Ascending aorta (tissue), 2 donors: ENCODE results near the gene CASZ1. TPM values are rescaled to one million over a fixed set of nuclear protein-coding genes. Genes with fewer than 3 reads are reported as not detected.

Source experiments
- DNase-seq, 2 donors: peaks; one replicate each; pipeline ENCODE4 v3.0.0-alpha.2; 2019; ENCODE audit warnings: low spot score in 2 of 2
- H3K27ac ChIP-seq, 2 donors: fragments of 200-600 bp; sonication (generic); one replicate each; pipeline ENCODE4 v1.5.1; 2016 to 2017; ENCODE audit warnings: mild to moderate bottlenecking in 1 of 2
- H3K27me3 ChIP-seq: fragments of 200-600 bp; sonication (generic); one replicate; pipeline ENCODE4 v1.5.1; 2017
- H3K36me3 ChIP-seq, 2 donors: fragments of 200-600 bp; sonication (generic); one replicate each; pipeline ENCODE4 v1.5.1; 2016
- H3K4me1 ChIP-seq, 2 donors: fragments of 200-600 bp; sonication (generic); one replicate each; pipeline ENCODE4 v1.5.1; 2016 to 2017; ENCODE audit warnings: mild to moderate bottlenecking in 1 of 2
- H3K4me3 ChIP-seq, 2 donors: fragments of 200-600 bp; sonication (generic); one replicate each; pipeline ENCODE4 v1.5.1; 2016 to 2017; ENCODE audit warnings: mild to moderate bottlenecking in 1 of 2
- H3K9me3 ChIP-seq, 2 donors: fragments of 200-600 bp; sonication (generic); one replicate each; pipeline ENCODE4 v1.5.1; 2016
- intact Hi-C: fragments of 100-400 bp; cut with DNase I; formaldehyde crosslinking; loops from one replicate; pipeline ENCODE4 v1.15.1; 2023
- total RNA-seq: library from RNA; depleted of rRNA; stranded (reverse); fragments of >200 nt; gene quantifications from one replicate; pipeline ENCODE4 v1.1.0, GENCODE V29; 2016
- TF ChIP-seq, protein P1 (sequence below), 3 experiments: fragments of 200-600 bp in 2 of 3; fragments of 450-650 bp in 1 of 3; sonication (generic) in 2 of 3; IDR thresholded peaks; one replicate each; pipeline ENCODE4 v1.5.1; 2016 to 2019; ENCODE audit warnings: antibody characterized with exemption in 3 of 3, mild to moderate bottlenecking in 1 of 3, moderate library complexity in 1 of 3

The CASZ1 gene, protein sequence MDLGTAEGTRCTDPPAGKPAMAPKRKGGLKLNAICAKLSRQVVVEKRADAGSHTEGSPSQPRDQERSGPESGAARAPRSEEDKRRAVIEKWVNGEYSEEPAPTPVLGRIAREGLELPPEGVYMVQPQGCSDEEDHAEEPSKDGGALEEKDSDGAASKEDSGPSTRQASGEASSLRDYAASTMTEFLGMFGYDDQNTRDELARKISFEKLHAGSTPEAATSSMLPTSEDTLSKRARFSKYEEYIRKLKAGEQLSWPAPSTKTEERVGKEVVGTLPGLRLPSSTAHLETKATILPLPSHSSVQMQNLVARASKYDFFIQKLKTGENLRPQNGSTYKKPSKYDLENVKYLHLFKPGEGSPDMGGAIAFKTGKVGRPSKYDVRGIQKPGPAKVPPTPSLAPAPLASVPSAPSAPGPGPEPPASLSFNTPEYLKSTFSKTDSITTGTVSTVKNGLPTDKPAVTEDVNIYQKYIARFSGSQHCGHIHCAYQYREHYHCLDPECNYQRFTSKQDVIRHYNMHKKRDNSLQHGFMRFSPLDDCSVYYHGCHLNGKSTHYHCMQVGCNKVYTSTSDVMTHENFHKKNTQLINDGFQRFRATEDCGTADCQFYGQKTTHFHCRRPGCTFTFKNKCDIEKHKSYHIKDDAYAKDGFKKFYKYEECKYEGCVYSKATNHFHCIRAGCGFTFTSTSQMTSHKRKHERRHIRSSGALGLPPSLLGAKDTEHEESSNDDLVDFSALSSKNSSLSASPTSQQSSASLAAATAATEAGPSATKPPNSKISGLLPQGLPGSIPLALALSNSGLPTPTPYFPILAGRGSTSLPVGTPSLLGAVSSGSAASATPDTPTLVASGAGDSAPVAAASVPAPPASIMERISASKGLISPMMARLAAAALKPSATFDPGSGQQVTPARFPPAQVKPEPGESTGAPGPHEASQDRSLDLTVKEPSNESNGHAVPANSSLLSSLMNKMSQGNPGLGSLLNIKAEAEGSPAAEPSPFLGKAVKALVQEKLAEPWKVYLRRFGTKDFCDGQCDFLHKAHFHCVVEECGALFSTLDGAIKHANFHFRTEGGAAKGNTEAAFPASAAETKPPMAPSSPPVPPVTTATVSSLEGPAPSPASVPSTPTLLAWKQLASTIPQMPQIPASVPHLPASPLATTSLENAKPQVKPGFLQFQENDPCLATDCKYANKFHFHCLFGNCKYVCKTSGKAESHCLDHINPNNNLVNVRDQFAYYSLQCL (N-terminal part only)
- 25.8 TPM for total RNA-seq

DNA sequence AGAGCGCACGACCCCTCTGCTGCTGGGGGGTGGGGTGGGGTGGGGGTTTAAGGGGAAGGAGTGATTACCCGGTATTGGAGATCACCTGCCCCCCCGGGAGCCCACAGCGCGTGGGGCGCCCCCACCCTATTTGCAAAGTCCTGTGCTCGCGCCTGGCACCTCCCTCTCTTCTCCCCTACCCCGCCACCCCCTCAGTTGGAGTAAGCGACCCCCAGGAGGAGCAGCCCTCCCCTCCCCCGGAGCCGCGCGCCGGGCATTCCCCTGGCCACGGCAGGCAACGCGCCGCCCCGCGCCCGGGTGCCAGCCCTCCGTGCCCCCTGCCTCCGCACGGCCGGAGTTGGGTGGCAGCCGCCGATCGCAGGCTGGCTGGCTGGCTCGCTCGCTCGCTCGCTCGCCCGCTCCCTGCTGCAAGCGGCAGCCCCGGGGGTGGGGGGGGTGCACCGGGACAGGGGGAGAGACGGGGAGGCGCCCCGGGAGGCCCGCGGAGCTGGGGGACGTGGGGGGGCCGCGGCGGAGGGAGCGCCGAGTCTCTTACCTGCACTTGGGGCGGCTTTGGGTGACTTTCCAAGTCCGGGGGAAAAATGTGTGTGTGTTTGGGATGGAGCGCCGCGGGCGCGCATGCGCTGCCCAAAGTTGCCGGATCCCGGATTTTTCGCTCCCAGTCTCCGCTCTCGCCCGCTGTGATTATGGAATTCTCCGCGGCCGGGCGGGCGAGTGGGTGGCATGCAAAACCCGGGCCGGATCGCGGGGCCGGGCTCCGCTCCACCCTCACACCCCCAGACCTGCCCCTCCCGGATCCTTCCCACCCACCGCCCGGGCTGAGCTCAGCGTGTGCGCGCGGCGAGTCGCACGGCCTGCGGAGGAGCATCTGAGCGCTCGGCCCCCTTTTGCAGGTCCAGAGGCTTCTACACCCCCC, at the start of gene CASZ1:
CASZ1 (minus strand) TSS at position 618 of the 916 bp plus-strand sequence. CDS start 102,757 bp downstream, outside the sequence.
- Histone ChIP-seq H3K4me3 (peak within 1 kb of the TSS; percentile 65 to 74), H3K36me3 (no peaks in the 10 kb centered on the region), H3K27ac (peak within 1 kb of the TSS in 1 of 2 donors; percentile 46), H3K4me1 (peaks cover 6 to 28% of the 10 kb centered on the region in 2 donors), H3K9me3 (no peaks in the 10 kb centered on the region), H3K27me3 (no peaks in the 10 kb centered on the region)
- intact Hi-C loops, result loop anchor here (5.0 kb wide), 5 partner anchors 69 to 284 kb away; no protein-coding TSS in a partner anchor
- TF ChIP-seq, protein P1, sequence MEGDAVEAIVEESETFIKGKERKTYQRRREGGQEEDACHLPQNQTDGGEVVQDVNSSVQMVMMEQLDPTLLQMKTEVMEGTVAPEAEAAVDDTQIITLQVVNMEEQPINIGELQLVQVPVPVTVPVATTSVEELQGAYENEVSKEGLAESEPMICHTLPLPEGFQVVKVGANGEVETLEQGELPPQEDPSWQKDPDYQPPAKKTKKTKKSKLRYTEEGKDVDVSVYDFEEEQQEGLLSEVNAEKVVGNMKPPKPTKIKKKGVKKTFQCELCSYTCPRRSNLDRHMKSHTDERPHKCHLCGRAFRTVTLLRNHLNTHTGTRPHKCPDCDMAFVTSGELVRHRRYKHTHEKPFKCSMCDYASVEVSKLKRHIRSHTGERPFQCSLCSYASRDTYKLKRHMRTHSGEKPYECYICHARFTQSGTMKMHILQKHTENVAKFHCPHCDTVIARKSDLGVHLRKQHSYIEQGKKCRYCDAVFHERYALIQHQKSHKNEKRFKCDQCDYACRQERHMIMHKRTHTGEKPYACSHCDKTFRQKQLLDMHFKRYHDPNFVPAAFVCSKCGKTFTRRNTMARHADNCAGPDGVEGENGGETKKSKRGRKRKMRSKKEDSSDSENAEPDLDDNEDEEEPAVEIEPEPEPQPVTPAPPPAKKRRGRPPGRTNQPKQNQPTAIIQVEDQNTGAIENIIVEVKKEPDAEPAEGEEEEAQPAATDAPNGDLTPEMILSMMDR (IDR thresholded peaks at IDR 0.05), result no peak
- DNase-seq, result peak in 1 of 2 donors; percentile 83

DNA sequence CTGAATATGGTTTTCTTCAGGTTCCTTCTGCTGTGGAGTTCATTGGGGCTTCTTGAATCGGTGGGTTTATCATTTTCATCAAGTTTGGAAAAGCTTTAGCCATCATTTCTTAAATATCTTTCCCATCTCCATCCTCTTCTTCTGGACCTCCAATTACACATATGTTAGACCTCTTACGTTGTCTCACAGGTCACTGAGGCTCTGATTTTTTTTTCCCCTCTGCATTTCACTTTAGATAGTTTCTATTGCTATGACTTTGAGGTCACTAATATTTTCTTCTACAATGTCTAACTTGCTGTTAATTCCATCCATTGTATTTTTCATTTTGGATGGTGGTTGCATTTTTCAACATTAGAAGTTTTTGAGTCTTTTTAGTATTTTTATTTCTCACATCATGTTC, 47.3 kb upstream of the CASZ1 start:
- peaks cover 0 to 14% of the 10 kb centered on the region in 2 donors for H3K9me3 ChIP-seq
- H3K36me3 ChIP-seq, result no peaks in the 10 kb centered on the region
- intact Hi-C loops, result no loop called here
- no peaks in the 10 kb centered on the region for H3K4me1 ChIP-seq
- H3K4me3 ChIP-seq, result no peak overlapping the region
- H3K27ac ChIP-seq, result no peak overlapping the region
- H3K27me3 ChIP-seq, result no peaks in the 10 kb centered on the region
- DNase-seq, result no peak
- TF ChIP-seq, protein P1 (IDR thresholded peaks at IDR 0.05), result no peak

DNA sequence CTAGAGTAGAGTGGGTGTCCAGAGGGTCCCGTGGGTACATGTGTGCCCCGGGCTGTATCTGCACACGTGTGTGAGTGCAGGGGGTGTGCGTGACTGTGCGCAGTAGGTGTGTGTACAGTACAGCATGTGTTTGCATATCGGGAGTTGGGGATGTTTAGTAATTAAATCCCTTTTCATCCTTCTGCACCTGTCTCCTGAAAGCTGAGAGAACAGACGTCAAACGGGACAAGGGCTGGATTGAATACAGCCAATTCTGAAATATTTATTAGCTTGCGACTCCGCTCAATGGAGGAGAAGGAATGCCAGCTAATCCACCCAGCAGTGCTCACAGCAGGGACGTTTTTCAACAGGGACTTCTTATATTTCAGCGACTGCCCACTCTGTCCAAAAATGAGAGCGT, 44.7 kb upstream of the CASZ1 start:
- TF ChIP-seq, protein P1 (IDR thresholded peaks at IDR 0.05), result no peak
- Histone ChIP-seq H3K36me3 (no peaks in the 10 kb centered on the region), H3K27ac (no peak overlapping the region), H3K9me3 (peaks cover 0 to 6% of the 10 kb centered on the region in 2 donors), H3K4me3 (no peak overlapping the region), H3K27me3 (no peaks in the 10 kb centered on the region), H3K4me1 (no peaks in the 10 kb centered on the region)
- DNase-seq, result no peak
- intact Hi-C loops, result no loop called here

GRCh38 chr1:10839188-10839770, 42.8 kb upstream of the CASZ1 start:
- H3K27me3 ChIP-seq, result peaks cover 15% of the 10 kb centered on the region
- H3K27ac ChIP-seq, result no peak overlapping the region
- intact Hi-C loops, result no loop called here
- DNase-seq, result no peak
- H3K4me3 ChIP-seq, result no peak overlapping the region
- H3K36me3 ChIP-seq, result no peaks in the 10 kb centered on the region
- H3K4me1 ChIP-seq, result no peaks in the 10 kb centered on the region
- H3K9me3 ChIP-seq, result peaks cover 0 to 6% of the 10 kb centered on the region in 2 donors
- TF ChIP-seq, protein P1 (IDR thresholded peaks at IDR 0.05), result no peak
